Measurements from ENCODE around the gene PTPRE.
A peak's percentile ranks its signal among the peaks of the same experiment; 100 is the strongest.

PTPRE gene

DNA sequence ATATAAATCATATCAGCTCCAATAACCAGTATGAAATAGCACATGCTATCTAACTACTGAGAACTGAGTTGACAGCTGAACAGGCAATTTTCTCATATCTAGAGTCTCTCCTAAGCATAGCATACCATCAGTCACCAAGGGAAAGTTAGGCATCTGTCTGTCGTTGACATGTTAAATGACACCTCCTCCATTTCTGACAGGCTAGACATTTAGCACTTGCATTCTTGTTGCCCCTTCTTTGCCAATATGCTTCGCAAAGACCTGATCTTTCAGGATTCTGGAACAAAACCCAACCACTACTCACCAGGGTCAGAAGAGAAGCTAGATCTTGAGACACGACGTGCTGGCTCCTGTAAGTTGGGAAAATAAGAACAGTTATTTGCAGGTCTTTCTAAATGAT is 209.3 kb downstream of the PTPRE start:
- Histone ChIP-seq H3K9ac (ENCODE audit: low read depth, low read length) (no peak overlapping the region), H3K4me3 (ENCODE audit: low read length) (no peak overlapping the region), H3K4me2 (ENCODE audit: low read length) (no peak overlapping the region), H3K9me3 (replicated peaks; ENCODE audit: low read length) (no peaks in the 10 kb centered on the region), H3K27me3 (ENCODE audit: control insufficient read depth, insufficient read depth, low read length) (no peaks in the 10 kb centered on the region), H3K36me3 (ENCODE audit: insufficient read depth, low read length) (peaks cover 54% of the 10 kb centered on the region), H3K4me1 (ENCODE audit: control insufficient read depth, insufficient read depth, low read length) (peaks cover 11% of the 10 kb centered on the region)

DNA sequence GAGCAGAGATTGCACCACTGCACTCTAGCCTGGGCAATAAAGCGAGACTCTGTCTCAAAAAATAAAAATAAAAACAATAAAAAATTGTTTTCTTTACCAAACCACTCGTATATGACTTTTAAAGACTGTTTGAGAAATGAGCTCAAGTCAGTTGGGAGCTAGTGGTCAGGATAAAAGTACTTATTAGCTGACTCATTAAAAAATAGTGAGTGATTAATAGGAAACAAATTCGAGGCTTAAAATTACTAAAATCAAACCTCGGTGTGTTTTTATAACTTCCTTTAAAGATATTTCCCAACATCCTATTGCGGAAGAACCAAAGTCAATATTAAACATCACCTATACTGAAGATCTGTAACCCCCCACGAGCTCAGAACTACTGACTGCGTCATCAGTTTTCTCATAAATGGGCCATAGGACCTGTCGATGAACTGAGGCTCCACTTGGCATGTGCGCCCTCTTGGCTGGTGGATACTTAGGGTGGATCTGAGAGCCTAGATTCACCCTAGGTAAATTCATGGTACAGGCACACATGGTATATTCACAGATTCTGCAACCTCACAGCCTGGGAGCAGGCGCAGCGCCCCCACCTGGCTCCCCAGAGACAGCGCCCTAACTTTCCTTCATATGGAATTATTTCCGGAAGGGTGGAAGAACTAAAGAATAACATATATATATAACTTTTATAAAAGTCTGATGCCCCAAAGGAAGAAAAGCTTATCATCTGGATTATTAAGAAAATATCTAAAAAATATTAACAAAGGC is 210.1 kb downstream of the PTPRE start:
- no peak overlapping the region for H3K4me3 ChIP-seq (ENCODE audit: low read length)
- no peaks in the 10 kb centered on the region for H3K9me3 ChIP-seq (replicated peaks; ENCODE audit: low read length)
- no peak overlapping the region for H3K4me2 ChIP-seq (ENCODE audit: low read length)
- no peak overlapping the region for H3K9ac ChIP-seq (ENCODE audit: low read depth, low read length)
- H3K36me3 ChIP-seq (ENCODE audit: insufficient read depth, low read length), result peaks cover 54% of the 10 kb centered on the region
- H3K4me1 ChIP-seq (ENCODE audit: control insufficient read depth, insufficient read depth, low read length), result peaks cover 11% of the 10 kb centered on the region
- no peaks in the 10 kb centered on the region for H3K27me3 ChIP-seq (ENCODE audit: control insufficient read depth, insufficient read depth, low read length)

DNA sequence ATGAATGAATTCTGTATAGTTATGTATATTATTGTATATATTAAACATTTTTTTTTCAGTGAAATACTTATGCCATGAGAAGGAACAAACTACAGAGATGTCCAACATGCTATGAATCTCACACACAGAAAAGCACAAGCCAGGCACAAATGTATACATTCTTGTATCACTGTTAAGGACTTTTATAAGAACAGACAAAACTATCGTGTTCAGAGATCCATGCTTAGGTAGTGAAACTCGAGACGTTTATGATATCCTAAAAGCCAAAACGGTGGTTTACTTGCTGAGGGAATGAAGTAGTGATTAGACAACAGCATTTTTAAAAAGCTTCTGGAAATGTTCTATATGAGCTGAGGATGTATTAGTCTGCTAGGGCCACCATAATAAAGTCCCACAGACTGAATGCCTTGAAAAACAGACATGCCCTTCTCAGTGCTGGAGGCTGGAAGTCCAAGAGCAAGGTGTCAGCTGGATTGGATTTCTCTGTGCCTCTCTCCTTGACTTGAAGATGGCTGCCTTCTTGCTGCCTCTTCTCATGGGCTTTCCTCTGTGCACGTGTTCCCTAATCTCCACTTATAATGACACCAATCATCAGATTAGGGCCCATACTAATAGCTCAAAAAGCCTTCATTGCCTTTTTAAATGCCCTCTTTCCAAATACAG is 215.0 kb downstream of the PTPRE start:
- Histone ChIP-seq H3K9me3 (replicated peaks; ENCODE audit: low read length) (no peaks in the 10 kb centered on the region), H3K9ac (ENCODE audit: low read depth, low read length) (no peak overlapping the region), H3K4me2 (ENCODE audit: low read length) (no peak overlapping the region), H3K4me3 (ENCODE audit: low read length) (no peak overlapping the region), H3K36me3 (ENCODE audit: insufficient read depth, low read length) (peaks cover 19% of the 10 kb centered on the region), H3K4me1 (ENCODE audit: control insufficient read depth, insufficient read depth, low read length) (peaks cover 30% of the 10 kb centered on the region), H3K27me3 (ENCODE audit: control insufficient read depth, insufficient read depth, low read length) (no peaks in the 10 kb centered on the region)

DNA sequence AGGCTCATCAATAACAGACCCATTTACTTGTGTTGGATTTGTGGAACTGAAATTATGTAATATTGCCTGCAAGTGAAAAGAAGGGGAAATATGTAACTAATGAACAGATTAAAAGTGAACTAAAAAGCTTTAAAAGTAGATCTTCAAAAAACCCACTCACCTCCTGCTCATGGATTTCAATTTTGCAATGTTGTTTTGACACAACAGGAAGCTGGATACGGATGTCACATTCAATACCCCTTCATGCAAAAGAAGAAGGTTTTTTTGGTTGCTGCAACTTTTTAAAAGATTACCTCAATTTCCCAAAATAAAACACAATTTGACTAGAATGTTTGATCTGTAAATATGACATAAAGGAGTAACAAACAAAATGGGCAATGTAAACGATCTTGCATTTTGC is 216.0 kb downstream of the PTPRE start:
- H3K9ac ChIP-seq (ENCODE audit: low read depth, low read length), result no peak overlapping the region
- peaks cover 15% of the 10 kb centered on the region for H3K36me3 ChIP-seq (ENCODE audit: insufficient read depth, low read length)
- no peak overlapping the region for H3K4me2 ChIP-seq (ENCODE audit: low read length)
- no peaks in the 10 kb centered on the region for H3K9me3 ChIP-seq (replicated peaks; ENCODE audit: low read length)
- H3K27me3 ChIP-seq (ENCODE audit: control insufficient read depth, insufficient read depth, low read length), result no peaks in the 10 kb centered on the region
- no peak overlapping the region for H3K4me3 ChIP-seq (ENCODE audit: low read length)
- H3K4me1 ChIP-seq (ENCODE audit: control insufficient read depth, insufficient read depth, low read length), result peaks cover 26% of the 10 kb centered on the region

DNA sequence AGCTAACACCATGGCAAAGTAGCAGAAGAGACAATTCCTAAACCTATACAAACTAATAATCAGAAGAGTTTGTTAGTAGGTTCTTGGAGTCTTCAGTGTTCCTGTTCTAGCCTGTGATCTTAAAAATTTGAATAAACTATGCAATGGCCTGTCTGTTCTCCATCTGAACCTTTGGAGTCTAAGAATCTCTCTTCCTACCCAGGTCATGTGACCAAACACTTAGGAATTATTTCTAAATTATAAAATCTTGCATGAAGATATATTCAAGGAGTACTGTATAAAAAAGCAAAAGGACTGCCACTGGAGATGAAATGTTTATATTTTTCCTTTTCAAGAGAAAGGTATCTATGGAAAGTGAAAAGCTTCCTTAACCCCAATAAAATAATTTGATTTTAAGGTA is 216.9 kb downstream of the PTPRE start:
- H3K9me3 ChIP-seq (replicated peaks; ENCODE audit: low read length), result no peaks in the 10 kb centered on the region
- no peaks in the 10 kb centered on the region for H3K27me3 ChIP-seq (ENCODE audit: control insufficient read depth, insufficient read depth, low read length)
- peak overlapping the region; percentile 94 for H3K4me3 ChIP-seq (ENCODE audit: low read length)
- H3K36me3 ChIP-seq (ENCODE audit: insufficient read depth, low read length), result peaks cover 9% of the 10 kb centered on the region
- peaks cover 26% of the 10 kb centered on the region for H3K4me1 ChIP-seq (ENCODE audit: control insufficient read depth, insufficient read depth, low read length)
- H3K4me2 ChIP-seq (ENCODE audit: low read length), result peak overlapping the region; percentile 92
- H3K9ac ChIP-seq (ENCODE audit: low read depth, low read length), result no peak overlapping the region

DNA sequence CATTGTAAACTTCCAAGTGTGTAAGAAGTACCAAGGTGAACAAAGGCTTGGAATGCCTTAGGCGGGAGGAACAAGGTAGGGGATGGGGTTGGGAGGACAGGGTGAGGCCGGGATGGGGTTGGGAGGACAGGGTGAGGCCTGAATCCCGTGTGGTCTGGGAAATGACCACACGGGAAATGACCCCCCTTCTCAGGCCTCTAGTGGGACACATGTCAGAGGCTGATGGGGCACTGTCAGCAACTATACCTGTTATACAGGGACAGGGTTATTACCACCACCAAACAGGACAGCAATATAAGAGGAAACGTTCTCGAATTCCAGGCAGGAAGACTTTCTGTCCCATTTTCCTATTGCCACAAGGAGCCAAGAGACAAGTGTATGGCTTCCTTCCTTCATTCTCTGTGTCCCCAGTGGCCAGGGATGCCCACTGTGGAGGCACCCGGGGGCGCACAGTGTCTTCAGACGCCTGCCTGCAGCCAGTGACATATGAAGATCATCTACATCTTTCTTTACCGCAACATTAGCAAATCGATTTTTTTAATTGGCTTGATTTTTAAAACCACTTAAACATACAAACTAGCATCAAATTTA is 218.0 kb downstream of the PTPRE start:
- H3K4me2 ChIP-seq (ENCODE audit: low read length), result peak overlapping the region; percentile 92
- no peaks in the 10 kb centered on the region for H3K27me3 ChIP-seq (ENCODE audit: control insufficient read depth, insufficient read depth, low read length)
- peaks cover 5% of the 10 kb centered on the region for H3K36me3 ChIP-seq (ENCODE audit: insufficient read depth, low read length)
- H3K4me3 ChIP-seq (ENCODE audit: low read length), result peak overlapping the region; percentile 94
- H3K9ac ChIP-seq (ENCODE audit: low read depth, low read length), result peak overlapping the region; percentile 87
- H3K4me1 ChIP-seq (ENCODE audit: control insufficient read depth, insufficient read depth, low read length), result peaks cover 26% of the 10 kb centered on the region
- no peaks in the 10 kb centered on the region for H3K9me3 ChIP-seq (replicated peaks; ENCODE audit: low read length)

- Histone ChIP-seq H3K4me1 (ENCODE audit: control insufficient read depth, insufficient read depth, low read length) (peaks cover 26% of the 10 kb centered on the region), H3K27me3 (ENCODE audit: control insufficient read depth, insufficient read depth, low read length) (no peaks in the 10 kb centered on the region), H3K4me2 (ENCODE audit: low read length) (peak overlapping the region; percentile 92), H3K36me3 (ENCODE audit: insufficient read depth, low read length) (peaks cover 5% of the 10 kb centered on the region), H3K9ac (ENCODE audit: low read depth, low read length) (peak overlapping the region; percentile 87), H3K9me3 (replicated peaks; ENCODE audit: low read length) (no peaks in the 10 kb centered on the region), H3K4me3 (ENCODE audit: low read length) (peak overlapping the region; percentile 94)
Observed at GRCh38 chr10:128125416-128125943, 218.6 kb downstream of the PTPRE start.

GRCh38 chr10:128125944-128126764 is 219.3 kb downstream of the PTPRE start, which contains the start of gene MKI67:
TSS of gene MKI67 (minus strand) at chr10:128126423. CDS start at chr10:128125667, 756 bp downstream.
- Histone ChIP-seq H3K27me3 (ENCODE audit: control insufficient read depth, insufficient read depth, low read length) (no peaks in the 10 kb centered on the region), H3K4me1 (ENCODE audit: control insufficient read depth, insufficient read depth, low read length) (peaks cover 26% of the 10 kb centered on the region), H3K4me2 (ENCODE audit: low read length) (peak within 1 kb of the TSS; percentile 92), H3K9ac (ENCODE audit: low read depth, low read length) (peak within 1 kb of the TSS; percentile 87), H3K36me3 (ENCODE audit: insufficient read depth, low read length) (peaks cover 5% of the 10 kb centered on the region), H3K9me3 (replicated peaks; ENCODE audit: low read length) (no peaks in the 10 kb centered on the region), H3K4me3 (ENCODE audit: low read length) (peak within 1 kb of the TSS; percentile 94)

- Histone ChIP-seq H3K9me3 (replicated peaks; ENCODE audit: low read length) (no peaks in the 10 kb centered on the region), H3K36me3 (ENCODE audit: insufficient read depth, low read length) (no peaks in the 10 kb centered on the region), H3K27me3 (ENCODE audit: control insufficient read depth, insufficient read depth, low read length) (peaks cover 13% of the 10 kb centered on the region), H3K4me2 (ENCODE audit: low read length) (no peak overlapping the region), H3K9ac (ENCODE audit: low read depth, low read length) (no peak overlapping the region), H3K4me1 (ENCODE audit: control insufficient read depth, insufficient read depth, low read length) (peaks cover 17% of the 10 kb centered on the region), H3K4me3 (ENCODE audit: low read length) (no peak overlapping the region)
Observed at GRCh38 chr10:128128582-128128981, 221.7 kb downstream of the PTPRE start.

- no peak overlapping the region for H3K4me2 ChIP-seq (ENCODE audit: low read length)
- H3K9ac ChIP-seq (ENCODE audit: low read depth, low read length), result no peak overlapping the region
- H3K9me3 ChIP-seq (replicated peaks; ENCODE audit: low read length), result no peaks in the 10 kb centered on the region
- no peaks in the 10 kb centered on the region for H3K36me3 ChIP-seq (ENCODE audit: insufficient read depth, low read length)
- peaks cover 2% of the 10 kb centered on the region for H3K4me1 ChIP-seq (ENCODE audit: control insufficient read depth, insufficient read depth, low read length)
- H3K4me3 ChIP-seq (ENCODE audit: low read length), result no peak overlapping the region
- H3K27me3 ChIP-seq (ENCODE audit: control insufficient read depth, insufficient read depth, low read length), result peaks cover 13% of the 10 kb centered on the region
Observed at GRCh38 chr10:128130051-128130450, 223.1 kb downstream of the PTPRE start.

All from skeletal muscle satellite cell (primary cell).